Measurements from ENCODE around the gene PARP9.

Gene PARP9

GRCh38 chr3:122484985-122485384 lies 79.1 kb downstream of the PARP9 start:
- Histone ChIP-seq H3K4me1 (peaks cover 15% of the 10 kb centered on the region), H3K79me2 (peaks cover 40% of the 10 kb centered on the region), H3K36me3 (ENCODE audit: control insufficient read depth, insufficient read depth, low read length) (no peaks in the 10 kb centered on the region), H3K4me3 (ENCODE audit: low read depth, low read length) (no peak overlapping the region), H3K9me3 (ENCODE audit: control insufficient read depth, low read length) (no peaks in the 10 kb centered on the region), H3K9ac (no peak overlapping the region), H3K27me3 (ENCODE audit: control insufficient read depth, insufficient read depth, low read length) (no peaks in the 10 kb centered on the region), H3K27ac (no peak overlapping the region), H2AFZ (no peak overlapping the region), H3K4me2 (ENCODE audit: low read length) (no peak overlapping the region)
- no peak for TF ChIP-seq CTCF (IDR thresholded peaks at IDR 0.05)

- Histone ChIP-seq H3K27me3 (ENCODE audit: control insufficient read depth, insufficient read depth, low read length) (no peaks in the 10 kb centered on the region), H3K27ac (no peak overlapping the region), H3K4me3 (ENCODE audit: low read depth, low read length) (no peak overlapping the region), H3K4me1 (peaks cover 10% of the 10 kb centered on the region), H3K79me2 (peaks cover 43% of the 10 kb centered on the region), H3K9me3 (ENCODE audit: control insufficient read depth, low read length) (no peaks in the 10 kb centered on the region), H3K36me3 (ENCODE audit: control insufficient read depth, insufficient read depth, low read length) (no peaks in the 10 kb centered on the region), H3K4me2 (ENCODE audit: low read length) (no peak overlapping the region), H2AFZ (no peak overlapping the region), H3K9ac (no peak overlapping the region)
- no peak for TF ChIP-seq CTCF (IDR thresholded peaks at IDR 0.05)
Observed at GRCh38 chr3:122481390-122481789, 82.7 kb downstream of the PARP9 start.

Data from parathyroid adenoma (tissue), 2 donors.